ENCODE measurements around the gene DNAJB11.

Gene DNAJB11

GRCh38 chr3:186596568-186597287 lies 26.2 kb downstream of the DNAJB11 start:
- DNase-seq (ENCODE audit: low read depth): peak; percentile 39

- DNase-seq (ENCODE audit: low read depth): peak; percentile 39
Observed at GRCh38 chr3:186598108-186598784, 27.7 kb downstream of the DNAJB11 start.

- no peak for DNase-seq (ENCODE audit: low read depth)
Observed at GRCh38 chr3:186598794-186599141, 28.2 kb downstream of the DNAJB11 start.

GRCh38 chr3:186599142-186599784 lies 28.7 kb downstream of the DNAJB11 start:
- DNase-seq (ENCODE audit: low read depth): no peak

GRCh38 chr3:186599785-186600166 lies 29.3 kb downstream of the DNAJB11 start:
- DNase-seq (ENCODE audit: low read depth): no peak

GRCh38 chr3:186600896-186601295 lies 30.4 kb downstream of the DNAJB11 start:
- DNase-seq (ENCODE audit: low read depth): no peak

GRCh38 chr3:186603159-186603558 lies 32.6 kb downstream of the DNAJB11 start:
- no peak for DNase-seq (ENCODE audit: low read depth)

- DNase-seq (ENCODE audit: low read depth): no peak
Observed at GRCh38 chr3:186605078-186605477, 34.6 kb downstream of the DNAJB11 start.

- no peak for DNase-seq (ENCODE audit: low read depth)
Observed at GRCh38 chr3:186605561-186606545, 35.3 kb downstream of the DNAJB11 start.

- no peak for DNase-seq (ENCODE audit: low read depth)
Observed at GRCh38 chr3:186608624-186609215, 38.2 kb downstream of the DNAJB11 start.

GRCh38 chr3:186609247-186609868 lies 38.8 kb downstream of the DNAJB11 start:
- DNase-seq (ENCODE audit: low read depth): peak; percentile 21

- no peak for DNase-seq (ENCODE audit: low read depth)
Observed at GRCh38 chr3:186612065-186612464, 41.5 kb downstream of the DNAJB11 start.

- no peak for DNase-seq (ENCODE audit: low read depth)
Observed at GRCh38 chr3:186612721-186613636, 42.5 kb downstream of the DNAJB11 start, which contains the start of gene AHSG. AHSG (plus strand) TSS chr3:186613060; CDS start chr3:186613142, 82 bp downstream.

- no peak for DNase-seq (ENCODE audit: low read depth)
Observed at GRCh38 chr3:186613637-186614265, 43.2 kb downstream of the DNAJB11 start.

GRCh38 chr3:186614266-186614596 lies 43.7 kb downstream of the DNAJB11 start:
- no peak for DNase-seq (ENCODE audit: low read depth)

GRCh38 chr3:186614597-186615483 lies 44.3 kb downstream of the DNAJB11 start:
- DNase-seq (ENCODE audit: low read depth): peak; percentile 61

- DNase-seq (ENCODE audit: low read depth): no peak
Observed at GRCh38 chr3:186616299-186616617, 45.7 kb downstream of the DNAJB11 start.

- DNase-seq (ENCODE audit: low read depth): peak; percentile 98
Observed at GRCh38 chr3:186617036-186617946, 46.8 kb downstream of the DNAJB11 start.

All from iris pigment epithelial cell (primary cell).